WTC11 (cell line): ENCODE measurements around the gene MVB12A.

ENCODE experiments used
- ATF3 ChIP-seq: sonication (generic); formaldehyde crosslinking; conservative IDR thresholded peaks from 2 replicates; pipeline ENCODE4 v1.8.1; 2022; ENCODE audit warnings: mild to moderate bottlenecking, missing genetic modification reagents
- CREB1 ChIP-seq: sonication (generic); formaldehyde crosslinking; IDR thresholded peaks from 2 replicates; pipeline ENCODE4 v1.8.0; 2023; ENCODE audit warnings: mild to moderate bottlenecking, missing genetic modification reagents
- CREM ChIP-seq: sonication (generic); formaldehyde crosslinking; IDR thresholded peaks from 2 replicates; pipeline ENCODE4 v1.8.1; 2022; ENCODE audit warnings: mild to moderate bottlenecking, missing genetic modification reagents, moderate library complexity
- CTCF ChIP-seq: fragments of 200-600 bp; IDR thresholded peaks from 2 replicates; pipeline ENCODE4 v1.8.0; 2022; ENCODE audit warnings: antibody characterized with exemption
- ELF4 ChIP-seq: sonication (generic); formaldehyde crosslinking; IDR thresholded peaks from 2 replicates; pipeline ENCODE4 v1.8.1; 2022; ENCODE audit warnings: low read depth, mild to moderate bottlenecking, moderate library complexity, missing genetic modification reagents
- FOXJ3 ChIP-seq: sonication (generic); formaldehyde crosslinking; IDR thresholded peaks from 2 replicates; pipeline ENCODE4 v1.9.0; 2021; ENCODE audit warnings: missing genetic modification reagents, mild to moderate bottlenecking, borderline replicate concordance
- FOXK1 ChIP-seq: sonication (generic); formaldehyde crosslinking; IDR thresholded peaks from 2 replicates; pipeline ENCODE4 v1.8.0; 2022; ENCODE audit warnings: mild to moderate bottlenecking, moderate library complexity, missing genetic modification reagents
- MAX ChIP-seq: sonication (generic); formaldehyde crosslinking; IDR thresholded peaks from 2 replicates; pipeline ENCODE4 v1.8.0; 2022; ENCODE audit warnings: mild to moderate bottlenecking, missing genetic modification reagents
- USF1 ChIP-seq: sonication (generic); formaldehyde crosslinking; IDR thresholded peaks from 2 replicates; pipeline ENCODE4 v1.8.0; 2022; ENCODE audit warnings: mild to moderate bottlenecking, missing genetic modification reagents
- ZNF281 ChIP-seq: sonication (generic); formaldehyde crosslinking; IDR thresholded peaks from 2 replicates; pipeline ENCODE4 v1.8.0; 2023; ENCODE audit warnings: mild to moderate bottlenecking, missing genetic modification reagents
- ZNF317 ChIP-seq: sonication (generic); formaldehyde crosslinking; IDR thresholded peaks from 2 replicates; pipeline ENCODE4 v1.8.1; 2023; ENCODE audit warnings: low read depth, mild to moderate bottlenecking, moderate library complexity, missing genetic modification reagents, borderline replicate concordance
- TF ChIP-seq, protein P1 (sequence below): sonication (generic); formaldehyde crosslinking; IDR thresholded peaks from 2 replicates; pipeline ENCODE4 v1.8.1; 2022; ENCODE audit warnings: low read depth, mild to moderate bottlenecking, moderate library complexity, missing genetic modification reagents, borderline replicate concordance
- TF ChIP-seq, protein P2 (sequence below): sonication (generic); formaldehyde crosslinking; IDR thresholded peaks from 2 replicates; pipeline ENCODE4 v1.8.0; 2023; ENCODE audit warnings: missing genetic modification reagents

GRCh38 chr19:17376935-17377600, 42.8 kb upstream of the MVB12A start, which contains the start of gene PLVAP:
- no peak for TF ChIP-seq CREB1 (CRISPR knock-in tag)
- TF ChIP-seq CTCF, result no peak
- no peak for TF ChIP-seq FOXJ3 (CRISPR knock-in tag)
- no peak for TF ChIP-seq ATF3 (CRISPR knock-in tag)
- TF ChIP-seq ZNF317, result no peak
- TF ChIP-seq USF1 (CRISPR knock-in tag), result no peak
- TF ChIP-seq ELF4 (CRISPR knock-in tag), result no peak
- TF ChIP-seq CREM (CRISPR knock-in tag), result no peak
- TF ChIP-seq, protein P1, sequence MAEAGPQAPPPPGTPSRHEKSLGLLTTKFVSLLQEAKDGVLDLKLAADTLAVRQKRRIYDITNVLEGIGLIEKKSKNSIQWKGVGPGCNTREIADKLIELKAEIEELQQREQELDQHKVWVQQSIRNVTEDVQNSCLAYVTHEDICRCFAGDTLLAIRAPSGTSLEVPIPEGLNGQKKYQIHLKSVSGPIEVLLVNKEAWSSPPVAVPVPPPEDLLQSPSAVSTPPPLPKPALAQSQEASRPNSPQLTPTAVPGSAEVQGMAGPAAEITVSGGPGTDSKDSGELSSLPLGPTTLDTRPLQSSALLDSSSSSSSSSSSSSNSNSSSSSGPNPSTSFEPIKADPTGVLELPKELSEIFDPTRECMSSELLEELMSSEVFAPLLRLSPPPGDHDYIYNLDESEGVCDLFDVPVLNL (CRISPR knock-in tag), result no peak
- TF ChIP-seq ZNF281 (CRISPR knock-in tag), result no peak
- no peak for TF ChIP-seq FOXK1 (CRISPR knock-in tag)
- TF ChIP-seq, protein P2, sequence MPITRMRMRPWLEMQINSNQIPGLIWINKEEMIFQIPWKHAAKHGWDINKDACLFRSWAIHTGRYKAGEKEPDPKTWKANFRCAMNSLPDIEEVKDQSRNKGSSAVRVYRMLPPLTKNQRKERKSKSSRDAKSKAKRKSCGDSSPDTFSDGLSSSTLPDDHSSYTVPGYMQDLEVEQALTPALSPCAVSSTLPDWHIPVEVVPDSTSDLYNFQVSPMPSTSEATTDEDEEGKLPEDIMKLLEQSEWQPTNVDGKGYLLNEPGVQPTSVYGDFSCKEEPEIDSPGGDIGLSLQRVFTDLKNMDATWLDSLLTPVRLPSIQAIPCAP, result no peak
- no peak for TF ChIP-seq MAX (CRISPR knock-in tag)
